GM21381 (cell line): ENCODE data around the gene SLC27A3.
"Not testable (repeated sequence)": the region's sequence is repeated elsewhere in the genome, so short reads cannot be mapped to it uniquely, and the experiment has no call there.

Experiments
- ATAC-seq: cut with Tn5 transposase; IDR thresholded peaks from one replicate; pipeline ENCODE4 v1.9.1; 2021; ENCODE audit warnings: mild to moderate bottlenecking, moderate library complexity; ENCODE audit not compliant: unreplicated experiment

SLC27A3 gene

DNA sequence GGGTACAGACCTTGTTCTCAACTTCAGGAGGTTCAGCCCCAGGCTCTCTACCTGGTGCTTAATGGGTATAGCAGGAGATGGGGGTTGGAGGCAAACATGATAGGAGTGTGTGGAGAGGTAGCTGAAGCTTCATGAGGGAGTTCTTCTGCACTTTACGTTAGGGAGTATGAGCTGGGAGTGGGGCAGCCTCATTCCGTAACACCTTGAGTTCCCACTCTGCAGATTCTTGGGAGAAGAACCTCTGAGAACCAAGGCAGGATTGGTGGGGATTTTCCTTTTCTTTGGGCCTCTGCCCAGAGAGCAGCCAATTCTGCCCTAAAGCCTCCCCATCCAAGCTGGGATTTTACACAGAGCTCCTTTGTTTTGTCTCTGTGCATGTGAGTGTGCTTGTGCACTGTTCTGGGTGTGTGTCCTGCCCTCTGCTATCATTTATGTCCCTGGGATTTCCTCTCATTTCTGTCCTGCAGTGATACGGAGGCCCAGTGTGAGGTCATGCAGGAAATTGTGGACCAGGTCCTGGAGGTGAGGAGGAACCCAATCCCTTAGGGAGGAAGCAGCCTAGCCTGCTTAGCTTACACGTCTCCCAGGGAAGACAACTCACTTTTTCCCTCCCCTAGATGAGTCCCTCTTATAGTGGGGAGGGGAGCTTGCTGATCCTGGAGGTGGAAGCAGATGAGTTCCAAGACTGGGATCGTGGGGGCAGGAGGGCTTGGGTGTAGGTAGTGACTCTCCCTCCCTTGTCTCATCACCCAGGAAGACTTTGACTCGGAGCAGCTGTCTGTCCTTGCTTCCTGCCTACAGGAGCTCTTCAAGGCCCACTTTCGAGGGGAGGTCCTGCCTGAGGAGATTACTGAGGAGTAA, 11.6 kb upstream of the SLC27A3 start:
- no peak for ATAC-seq

- ATAC-seq = no peak
These were observed 10.9 kb upstream of the SLC27A3 start for GRCh38 chr1:153764310-153764709.

DNA sequence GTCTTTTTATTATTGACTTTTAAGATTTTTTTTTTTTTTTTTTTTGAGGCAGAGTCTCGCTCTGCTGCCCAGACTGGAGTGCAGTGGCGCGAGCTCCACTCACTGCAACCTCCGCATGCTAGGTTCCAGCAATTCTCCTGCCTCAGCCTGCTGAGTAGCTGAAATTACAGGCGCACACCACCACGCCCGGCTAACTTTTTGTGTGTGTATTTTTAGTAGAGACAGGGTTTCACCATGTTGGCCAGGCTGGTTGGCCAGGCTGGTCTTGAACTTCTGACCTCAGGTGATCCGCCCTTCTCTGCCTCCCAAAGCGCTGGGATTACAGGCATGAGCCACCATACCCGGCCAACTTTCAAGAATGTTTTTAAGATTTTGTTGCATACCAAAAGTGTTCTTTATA, 8.5 kb upstream of the SLC27A3 start:
- not testable (repeated sequence) for ATAC-seq

- ATAC-seq = no peak
These were observed 7.7 kb upstream of the SLC27A3 start for GRCh38 chr1:153767519-153767918.

DNA sequence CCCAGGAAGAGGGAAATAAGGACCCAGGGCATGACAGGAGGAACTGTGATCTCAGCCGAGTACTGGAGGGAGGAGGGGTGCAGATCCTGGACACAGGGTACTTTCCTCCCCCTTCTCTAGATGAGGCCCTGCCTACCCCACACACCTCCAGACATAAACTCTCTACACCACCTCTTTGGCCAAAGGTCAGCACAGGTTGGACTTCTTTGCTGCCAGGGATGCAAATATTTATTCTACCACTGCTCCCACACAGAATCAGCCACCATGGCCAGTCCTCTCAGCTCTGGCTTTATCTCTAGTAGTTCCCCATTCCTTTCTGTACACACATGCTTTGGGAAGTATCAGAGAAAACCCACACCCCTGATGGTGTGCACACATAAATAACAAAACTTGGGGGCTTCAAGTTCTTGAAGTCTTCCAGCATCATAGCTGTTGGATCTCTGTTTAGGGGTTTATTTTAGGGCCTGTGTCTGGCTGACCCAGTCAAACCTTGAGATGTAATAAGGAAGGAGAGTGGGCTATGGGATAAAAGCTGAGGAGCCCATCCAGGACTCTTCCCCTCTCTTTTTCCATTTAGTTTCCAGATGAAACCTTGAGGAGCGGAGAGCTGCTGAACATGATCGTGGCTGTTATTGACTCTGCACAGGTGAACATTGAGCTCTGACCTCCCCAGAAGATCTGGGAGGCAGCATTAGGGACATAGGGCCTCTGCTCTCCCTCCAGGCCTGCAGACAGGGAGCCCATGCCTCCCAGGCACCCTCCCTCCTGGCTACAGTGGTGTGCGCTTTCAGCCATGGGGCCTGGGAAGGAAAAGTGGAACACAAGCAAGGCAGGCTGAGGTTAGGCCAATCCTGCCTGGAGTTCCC, 6.7 kb upstream of the SLC27A3 start:
- no peak for ATAC-seq

DNA sequence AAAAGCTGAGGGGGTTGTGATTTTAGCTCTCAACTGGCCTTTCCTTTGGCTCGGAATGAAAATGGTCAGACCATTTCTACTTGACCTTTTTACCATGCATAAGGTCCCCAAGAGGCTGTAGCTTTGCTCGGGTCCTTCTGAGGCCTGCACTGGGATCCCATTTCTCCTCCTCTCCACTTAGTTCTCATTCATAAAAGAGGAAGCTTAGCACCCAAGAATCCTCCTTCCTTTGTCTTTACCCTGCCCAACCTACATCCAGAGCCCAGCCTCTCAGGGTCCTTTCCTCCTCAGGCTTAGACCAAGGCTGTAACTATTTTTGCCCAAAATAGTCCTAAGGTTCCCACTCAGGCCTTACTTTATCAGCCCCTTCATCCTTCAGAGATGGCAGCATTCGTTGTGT, 6.0 kb upstream of the SLC27A3 start:
- no peak for ATAC-seq

- no peak for ATAC-seq
These were observed 4.4 kb upstream of the SLC27A3 start for GRCh38 chr1:153770797-153771196.

DNA sequence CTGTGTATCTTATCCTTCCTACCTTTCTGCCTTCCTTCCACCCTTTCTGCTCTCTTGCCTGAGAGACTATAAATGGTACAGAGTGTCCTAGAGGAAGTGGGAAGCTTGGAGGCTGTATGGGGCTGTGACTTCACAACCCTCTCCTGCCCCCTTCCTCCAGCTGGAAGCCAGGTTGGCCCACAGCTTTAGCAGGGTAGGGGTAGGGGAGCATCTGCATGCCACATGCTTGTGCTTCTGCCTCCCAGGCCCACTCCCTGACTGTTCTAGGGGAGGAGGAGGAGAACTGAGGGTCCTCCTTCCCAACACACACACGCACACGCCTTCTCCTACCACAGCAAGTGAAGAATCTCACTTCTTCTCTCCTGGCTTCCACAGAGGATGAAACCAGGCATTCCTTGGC, 3.9 kb upstream of the SLC27A3 start:
- ATAC-seq = no peak

DNA sequence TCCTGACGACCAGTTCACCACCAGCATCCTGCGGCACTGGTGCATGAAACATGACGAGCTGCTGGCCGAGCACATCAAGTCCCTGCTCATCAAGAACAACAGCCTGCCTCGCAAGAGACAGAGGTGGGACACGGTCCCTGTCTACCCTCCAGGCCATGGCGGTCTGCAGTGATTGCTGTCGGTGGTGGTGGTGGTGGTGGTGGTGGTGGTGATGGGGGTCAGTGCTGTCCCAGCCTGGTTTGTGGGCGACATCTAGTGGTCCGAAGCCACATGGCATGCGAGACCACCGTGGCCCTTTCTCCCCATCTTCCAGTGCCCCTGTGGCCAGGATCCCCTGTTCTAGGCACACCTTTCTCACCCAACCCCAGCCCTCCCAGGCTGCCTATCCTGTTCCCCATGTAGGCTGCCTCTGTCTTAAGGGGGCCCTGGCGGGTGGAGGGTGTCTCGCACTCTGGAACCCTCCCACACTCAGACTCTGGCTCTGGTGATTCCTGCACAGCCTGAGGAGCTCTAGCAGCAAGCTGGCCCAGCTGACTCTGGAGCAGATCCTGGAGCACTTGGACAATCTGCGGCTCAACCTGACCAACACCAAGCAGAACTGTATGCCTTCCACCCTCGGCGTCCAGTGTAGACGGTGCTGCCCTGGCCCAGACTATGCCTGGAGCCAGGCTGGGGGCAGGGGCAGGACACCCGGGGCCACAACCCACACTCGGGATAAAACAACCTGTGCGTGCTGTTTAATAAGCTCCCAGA, 3.2 kb upstream of the SLC27A3 start:
- no peak for ATAC-seq

DNA sequence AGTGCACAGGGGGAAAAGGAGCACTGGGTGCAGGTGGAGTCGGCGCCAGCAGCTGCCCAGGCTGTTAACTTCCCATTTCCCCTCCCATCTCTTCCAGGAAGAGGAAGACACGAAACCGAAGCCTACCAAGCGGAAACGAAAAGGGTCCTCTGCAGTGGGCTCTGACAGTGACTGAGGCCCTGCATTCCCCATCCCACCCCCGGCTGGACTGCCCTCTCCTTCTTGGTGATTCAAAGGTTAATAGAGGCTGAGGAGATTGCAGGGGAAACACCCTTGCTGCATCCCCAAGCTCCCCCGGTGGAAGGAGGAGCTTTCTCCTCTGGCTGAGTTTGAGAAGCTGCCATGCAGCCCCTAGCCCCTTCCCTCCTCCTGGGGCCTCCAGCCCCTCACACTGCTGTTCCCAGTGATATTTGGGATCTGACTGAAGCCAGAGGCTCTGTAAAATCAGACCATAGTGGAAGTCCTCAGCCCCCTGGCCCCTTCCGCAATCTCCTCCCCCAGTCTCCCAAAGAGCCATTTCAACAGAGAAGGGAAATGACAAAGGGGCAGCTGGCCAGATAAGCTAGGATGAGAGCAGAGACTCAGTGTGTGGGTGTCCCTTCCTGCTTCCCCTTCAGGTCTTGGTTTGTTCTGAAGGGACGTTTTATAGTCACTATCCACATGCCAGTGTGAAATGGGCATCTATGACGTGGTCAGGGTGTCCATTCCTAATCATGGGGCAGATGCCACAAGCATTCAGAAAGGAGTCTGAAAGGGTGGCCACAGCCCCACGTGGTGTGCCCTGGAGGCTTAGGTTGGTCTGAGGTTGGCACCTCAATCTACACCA, 1.9 kb upstream of the SLC27A3 start:
- no peak for ATAC-seq

GRCh38 chr1:153774026-153774595, 1.1 kb upstream of the SLC27A3 start:
- no peak for ATAC-seq

- peak; percentile 42 for ATAC-seq
These were observed 486 bp downstream of the SLC27A3 start for GRCh38 chr1:153775458-153776327.

DNA sequence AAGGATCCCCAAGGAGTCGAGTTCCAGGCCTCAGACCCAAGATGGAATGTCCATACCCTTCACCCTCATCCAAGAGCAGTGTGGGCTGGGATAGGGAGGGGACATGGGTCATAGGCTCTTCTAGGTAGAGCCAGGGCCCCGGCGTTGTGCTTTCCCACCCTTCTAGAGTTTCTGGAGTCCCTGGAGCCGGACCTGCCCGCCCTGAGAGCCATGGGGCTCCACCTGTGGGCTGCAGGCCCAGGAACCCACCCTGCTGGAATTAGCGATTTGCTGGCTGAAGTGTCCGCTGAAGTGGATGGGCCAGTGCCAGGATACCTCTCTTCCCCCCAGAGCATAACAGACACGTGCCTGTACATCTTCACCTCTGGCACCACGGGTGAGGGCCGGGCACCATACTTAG, 1.1 kb downstream of the SLC27A3 start:
- ATAC-seq = no peak

DNA sequence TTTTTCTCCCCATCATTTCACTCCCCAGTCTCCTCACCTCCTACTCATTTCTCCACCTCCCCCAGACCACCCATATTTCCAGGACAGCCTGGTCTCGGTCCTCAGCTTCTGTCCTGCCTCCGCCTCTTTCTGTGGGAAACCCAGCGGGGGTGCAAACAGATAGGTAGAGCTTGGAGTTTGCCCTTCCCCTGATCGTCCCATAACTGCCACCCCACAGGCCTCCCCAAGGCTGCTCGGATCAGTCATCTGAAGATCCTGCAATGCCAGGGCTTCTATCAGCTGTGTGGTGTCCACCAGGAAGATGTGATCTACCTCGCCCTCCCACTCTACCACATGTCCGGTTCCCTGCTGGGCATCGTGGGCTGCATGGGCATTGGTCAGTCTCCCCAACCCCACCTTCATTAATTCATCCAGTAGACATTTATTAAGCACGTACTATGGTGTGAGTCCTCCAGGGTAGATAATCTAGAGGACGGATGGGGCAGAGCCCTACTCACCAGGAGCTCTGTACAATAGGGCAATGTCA, 1.7 kb downstream of the SLC27A3 start:
- no peak for ATAC-seq

GRCh38 chr1:153777648-153778047, 2.4 kb downstream of the SLC27A3 start:
- no peak for ATAC-seq

GRCh38 chr1:153778051-153778823, 3.0 kb downstream of the SLC27A3 start:
- no peak for ATAC-seq

- no peak for ATAC-seq
These were observed 3.8 kb downstream of the SLC27A3 start for GRCh38 chr1:153778824-153779519.
